DMS 273 (cell line): Measurements from ENCODE around the gene DAZAP2.
"Not testable (repeated sequence)": the region's sequence is repeated elsewhere in the genome, so short reads cannot be mapped to it uniquely, and the experiment has no call there.

Experiments
- DNase-seq: peaks from one replicate; lab custom pipeline; 2025; ENCODE audit not compliant: unreplicated experiment; lab: John Stamatoyannopoulos, UW

Gene DAZAP2

GRCh38 chr12:51217133-51217967, 21.3 kb upstream of the DAZAP2 start:
- peak; percentile 62 for DNase-seq

GRCh38 chr12:51217968-51218606, 20.5 kb upstream of the DAZAP2 start, which contains the start of gene POU6F1:
TSS of gene POU6F1 (minus strand) at chr12:51218062. CDS start at chr12:51206836, 11,226 bp downstream.
- DNase-seq, result peak; percentile 93

- DNase-seq, result peak; percentile 50
Observed at GRCh38 chr12:51218607-51219161, 19.9 kb upstream of the DAZAP2 start.

DNA sequence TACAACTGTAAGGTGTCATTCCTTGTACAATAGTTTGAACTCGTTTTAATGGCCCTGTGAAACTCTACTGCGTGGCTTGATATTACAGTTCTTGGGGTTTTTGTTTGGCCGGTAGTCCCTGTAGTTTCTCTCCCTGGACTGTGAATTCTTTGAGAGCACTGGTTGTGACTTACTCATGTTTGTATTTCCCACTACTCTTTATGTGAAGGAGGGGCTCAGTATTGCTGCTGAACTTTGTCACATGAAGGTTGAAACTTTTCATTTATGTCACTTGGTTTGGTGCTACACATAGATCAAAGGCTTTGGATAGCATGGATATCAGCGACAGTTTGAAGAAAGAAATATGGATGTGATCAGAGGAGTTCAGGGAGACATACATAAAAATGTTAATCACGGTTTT, 19.3 kb upstream of the DAZAP2 start:
- no peak for DNase-seq

DNA sequence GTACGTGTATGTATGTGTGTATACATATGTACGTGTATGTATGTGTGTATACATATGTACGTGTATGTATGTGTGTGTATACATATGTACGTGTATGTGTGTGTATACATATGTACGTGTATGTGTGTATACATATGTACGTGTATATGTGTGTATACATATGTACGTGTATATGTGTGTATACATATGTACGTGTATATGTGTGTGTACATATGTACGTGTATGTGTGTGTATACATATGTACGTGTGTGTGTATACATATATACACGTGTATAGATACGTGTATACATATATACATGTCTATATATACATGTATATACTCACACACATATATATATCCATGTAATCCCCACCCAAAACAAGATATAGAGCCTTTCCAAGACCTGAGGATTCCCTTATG, 18.8 kb upstream of the DAZAP2 start:
- DNase-seq, result not testable (repeated sequence)

DNA sequence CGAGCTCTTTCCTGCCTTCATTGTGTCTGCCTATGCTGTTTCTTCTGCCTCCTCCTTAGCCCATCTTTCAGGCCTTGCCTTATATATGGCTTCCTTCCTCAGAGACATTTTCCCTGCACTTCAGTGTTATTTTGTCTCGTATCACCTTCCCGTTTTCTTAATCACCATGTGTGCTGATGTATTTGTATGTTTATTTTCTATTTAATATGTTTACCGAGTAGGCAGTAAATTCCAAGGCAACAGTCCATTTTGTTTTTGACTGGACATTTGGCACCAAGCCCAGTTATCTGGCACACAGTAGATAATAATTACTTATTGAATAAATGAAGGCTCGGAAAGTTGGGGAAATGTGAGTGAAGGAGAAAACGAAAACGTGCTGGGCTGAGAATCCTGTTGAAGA, 16.2 kb upstream of the DAZAP2 start:
- DNase-seq, result no peak

DNA sequence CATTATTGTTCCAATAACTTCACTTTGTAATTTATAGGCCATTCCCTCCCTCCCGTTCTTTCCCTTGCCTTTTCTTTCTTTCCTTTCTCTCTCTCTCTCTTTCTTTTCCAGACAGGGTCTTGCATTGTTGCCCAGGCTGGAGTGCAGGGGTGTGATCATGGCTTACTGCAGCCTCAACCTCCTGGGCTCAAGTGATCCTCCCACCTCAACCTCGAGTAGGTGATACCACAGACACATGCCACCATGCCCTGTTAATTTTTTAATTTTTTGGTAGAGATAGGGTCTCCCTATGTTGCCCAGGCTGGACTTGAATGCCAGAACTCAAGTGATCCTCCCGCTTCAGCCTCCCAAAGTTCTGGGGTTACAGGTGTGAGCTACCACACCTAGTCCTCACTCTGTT, 14.0 kb upstream of the DAZAP2 start:
- DNase-seq, result no peak

DNA sequence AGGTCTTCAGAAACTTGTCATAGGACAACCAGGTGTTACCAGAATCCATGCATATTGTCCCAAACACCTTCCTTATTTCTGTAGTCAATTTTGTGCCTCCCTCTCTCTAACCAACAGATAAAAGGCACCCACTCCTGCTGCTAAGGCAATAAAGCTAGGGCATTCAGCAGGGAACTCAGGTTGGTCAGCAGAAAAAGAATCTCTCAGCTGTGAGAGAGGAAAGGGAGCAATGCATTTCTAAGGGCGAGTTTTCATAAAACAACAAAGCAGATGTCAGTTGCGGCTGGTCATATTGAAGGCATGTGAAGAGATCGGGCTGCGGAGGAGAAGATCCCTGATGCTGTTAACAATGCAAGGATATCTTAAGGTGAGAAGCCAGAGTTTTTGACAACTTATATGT, 13.4 kb upstream of the DAZAP2 start:
- DNase-seq, result no peak

- no peak for DNase-seq
Observed at GRCh38 chr12:51225771-51226170, 12.9 kb upstream of the DAZAP2 start.

DNA sequence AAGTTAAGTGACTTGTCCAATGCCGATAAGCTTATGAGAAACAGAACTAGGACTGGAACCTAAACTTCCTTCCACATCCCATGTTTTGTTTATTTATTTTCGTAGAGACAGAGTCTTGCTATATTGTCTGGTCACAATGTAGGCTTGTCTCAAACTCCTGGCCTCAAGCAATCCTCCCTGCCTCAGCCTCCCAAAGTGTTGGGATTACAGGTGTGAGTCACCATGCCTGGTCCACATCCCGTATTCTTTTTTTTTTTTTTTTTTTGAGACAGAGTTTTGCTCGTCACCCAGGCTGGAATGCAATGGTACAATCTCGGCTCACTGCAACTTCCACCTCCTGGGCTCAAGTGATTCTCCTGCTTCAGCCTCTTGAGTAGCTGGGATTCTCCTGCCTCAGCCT, 11.5 kb upstream of the DAZAP2 start:
- DNase-seq, result not testable (repeated sequence)

DNA sequence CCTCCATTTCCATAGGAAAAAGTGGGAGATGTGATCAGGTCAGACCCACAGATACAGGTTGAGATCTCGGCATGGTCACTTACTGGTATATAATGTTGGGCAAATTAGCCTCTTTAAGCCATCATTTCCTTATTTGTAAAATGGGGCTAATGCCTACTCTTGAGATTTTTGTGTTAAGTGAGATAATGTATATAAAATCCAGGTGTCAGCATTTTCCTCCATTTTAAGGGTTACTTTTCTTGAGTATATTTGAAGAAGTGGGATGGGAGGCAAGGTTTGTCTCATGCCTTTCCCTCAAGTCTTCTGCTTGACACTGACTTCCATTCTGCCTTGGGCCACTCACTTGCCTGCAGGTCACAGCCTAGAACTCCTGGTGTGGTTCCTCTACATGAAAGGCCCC, 10.7 kb upstream of the DAZAP2 start:
- no peak for DNase-seq

DNA sequence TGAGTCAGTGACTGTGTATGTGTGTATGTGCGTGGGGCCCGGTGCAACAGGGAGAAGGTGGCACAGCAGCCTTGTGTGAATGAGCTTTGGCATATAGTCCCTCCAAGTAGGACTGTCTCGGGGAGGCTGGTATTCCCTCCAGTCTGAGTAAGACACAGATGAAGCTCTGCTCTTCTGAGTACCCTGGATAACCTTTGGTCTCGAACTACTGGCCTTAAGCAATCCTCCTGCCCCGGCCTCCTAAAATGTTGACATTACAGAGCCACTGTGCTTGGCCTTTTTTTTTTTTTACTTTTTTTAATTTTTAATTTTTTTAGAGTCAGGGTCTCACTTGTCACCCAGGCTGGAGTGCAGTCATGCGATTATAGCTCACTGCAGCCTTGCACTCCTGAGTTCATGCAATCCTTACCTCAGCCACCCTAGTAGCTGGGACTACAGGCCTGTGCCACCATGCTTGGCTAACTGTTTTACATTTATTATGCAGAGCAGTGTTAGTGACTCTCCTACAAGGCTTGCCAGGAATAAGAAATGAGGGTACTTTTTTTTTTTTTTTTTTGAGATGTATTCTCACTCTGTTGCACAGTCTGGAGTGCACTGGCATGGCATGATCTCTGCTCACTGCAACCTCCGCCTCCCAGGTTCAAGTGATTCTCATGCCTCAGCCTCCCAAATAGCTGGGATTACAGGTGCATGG, 9.4 kb upstream of the DAZAP2 start:
- DNase-seq, result no peak

- no peak for DNase-seq
Observed at GRCh38 chr12:51232642-51233041, 6.0 kb upstream of the DAZAP2 start.

DNA sequence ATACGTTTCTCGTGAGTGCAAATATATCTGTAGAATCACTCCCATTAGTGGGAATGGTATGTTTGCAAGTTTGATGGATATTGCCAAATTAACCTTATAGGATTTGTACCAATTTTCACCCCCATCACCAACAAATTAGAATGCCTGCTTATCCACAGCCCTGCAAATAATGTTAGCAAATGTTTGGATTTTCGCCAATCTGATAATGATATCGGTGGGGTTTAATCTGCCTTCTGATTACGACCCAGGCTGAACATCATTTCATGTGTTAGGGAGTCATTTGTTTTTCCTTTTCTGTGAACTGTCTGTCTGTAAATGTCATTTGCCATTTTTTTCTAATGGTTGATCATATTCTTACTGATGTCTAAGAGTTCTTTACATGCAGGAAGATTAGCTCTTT, 4.1 kb upstream of the DAZAP2 start:
- DNase-seq, result peak; percentile 6

- no peak for DNase-seq
Observed at GRCh38 chr12:51238037-51238509, 553 bp upstream of the DAZAP2 start.

DNA sequence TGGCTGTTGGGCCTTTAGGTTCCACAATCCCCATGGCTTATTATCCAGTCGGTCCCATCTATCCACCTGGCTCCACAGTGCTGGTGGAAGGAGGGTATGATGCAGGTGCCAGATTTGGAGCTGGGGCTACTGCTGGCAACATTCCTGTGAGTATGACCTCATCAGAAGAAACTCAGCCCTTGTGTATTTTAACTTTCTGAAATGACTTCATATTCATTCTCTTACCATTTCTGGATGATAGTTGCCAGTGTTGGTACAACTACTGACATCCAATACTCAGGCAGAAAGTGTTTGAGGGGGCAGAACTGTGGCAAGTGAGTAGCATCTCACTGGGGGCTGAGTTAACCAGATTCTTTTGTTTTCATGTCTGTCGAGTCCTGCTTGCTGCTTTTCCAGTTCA, 2.3 kb downstream of the DAZAP2 start:
- DNase-seq, result no peak

- DNase-seq, result no peak
Observed at GRCh38 chr12:51242120-51242519, 3.5 kb downstream of the DAZAP2 start.

DNA sequence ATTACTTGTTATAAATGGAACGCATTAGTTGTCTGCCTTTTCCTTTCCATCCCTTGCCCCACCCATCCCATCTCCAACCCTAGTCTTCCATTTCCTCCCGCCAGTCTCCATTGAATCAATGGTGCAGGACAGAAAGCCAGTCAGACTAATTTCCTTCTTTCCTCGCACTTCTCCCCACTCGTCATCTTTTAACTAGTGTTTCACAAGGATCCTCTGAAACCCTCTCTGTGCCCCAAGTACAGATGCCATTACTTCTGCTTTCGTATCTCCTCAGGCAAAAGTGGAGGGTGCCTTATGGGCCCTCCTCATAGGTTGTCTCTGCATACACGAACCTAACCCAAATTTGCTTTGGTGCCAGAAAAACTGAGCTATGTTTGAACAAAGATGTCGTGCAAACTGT, 4.2 kb downstream of the DAZAP2 start:
- no peak for DNase-seq

DNA sequence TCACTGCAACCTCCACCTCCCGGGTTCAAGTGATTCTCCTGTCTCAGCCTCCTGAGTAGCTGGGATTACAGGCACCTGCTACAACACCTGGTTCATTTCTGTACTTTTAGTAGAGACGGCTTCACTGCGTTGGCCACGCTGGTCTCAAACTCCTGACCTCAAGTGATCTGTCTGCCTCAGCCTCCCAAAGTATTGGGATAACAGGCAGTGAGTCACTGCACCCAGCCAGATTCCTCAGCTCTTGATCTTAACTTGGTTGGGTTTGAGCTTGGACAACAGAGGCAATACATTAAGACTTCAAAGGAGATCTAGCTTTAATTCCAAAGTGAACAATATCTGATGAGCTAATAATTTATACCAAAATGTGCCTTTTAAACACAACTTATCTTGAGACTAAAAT, 5.6 kb downstream of the DAZAP2 start:
- no peak for DNase-seq

- DNase-seq, result no peak
Observed at GRCh38 chr12:51245476-51246253, 7.0 kb downstream of the DAZAP2 start.
